GM18868 (cell line): Measurements from ENCODE around the gene PCDHGC5.

ENCODE experiments used
- ATAC-seq: cut with Tn5 transposase; IDR thresholded peaks from one replicate; pipeline ENCODE4 v1.9.1; 2021; ENCODE audit warnings: mild to moderate bottlenecking, moderate library complexity; ENCODE audit not compliant: unreplicated experiment

PCDHGC5 gene

GRCh38 chr5:141512390-141512910, 23.6 kb downstream of the PCDHGC5 start:
- ATAC-seq, result no peak

- no peak for ATAC-seq
Measured at GRCh38 chr5:141512911-141513626, 24.2 kb downstream of the PCDHGC5 start.

- peak; percentile 51 for ATAC-seq
Measured at GRCh38 chr5:141513627-141514329, 24.9 kb downstream of the PCDHGC5 start.

- peak; percentile 9 for ATAC-seq
Measured at GRCh38 chr5:141514330-141515133, 25.7 kb downstream of the PCDHGC5 start.

GRCh38 chr5:141515141-141515540, 26.3 kb downstream of the PCDHGC5 start:
- ATAC-seq, result no peak

GRCh38 chr5:141515946-141516671, 27.2 kb downstream of the PCDHGC5 start:
- ATAC-seq, result no peak

GRCh38 chr5:141516672-141517025, 27.8 kb downstream of the PCDHGC5 start:
- no peak for ATAC-seq

- ATAC-seq, result no peak
Measured at GRCh38 chr5:141517312-141517711, 28.4 kb downstream of the PCDHGC5 start.

- ATAC-seq, result no peak
Measured at GRCh38 chr5:141517880-141518617, 29.2 kb downstream of the PCDHGC5 start.

GRCh38 chr5:141518618-141519015, 29.7 kb downstream of the PCDHGC5 start:
- no peak for ATAC-seq

GRCh38 chr5:141519605-141520565, 31.0 kb downstream of the PCDHGC5 start:
- ATAC-seq, result no peak

- no peak for ATAC-seq
Measured at GRCh38 chr5:141521244-141521781, 32.4 kb downstream of the PCDHGC5 start.

GRCh38 chr5:141522301-141522700, 33.4 kb downstream of the PCDHGC5 start:
- ATAC-seq, result no peak

GRCh38 chr5:141523991-141524390, 35.1 kb downstream of the PCDHGC5 start:
- ATAC-seq, result no peak

- peak; percentile 50 for ATAC-seq
Measured at GRCh38 chr5:141524604-141525597, 36.0 kb downstream of the PCDHGC5 start.

- no peak for ATAC-seq
Measured at GRCh38 chr5:141525653-141526052, 36.8 kb downstream of the PCDHGC5 start.

- no peak for ATAC-seq
Measured at GRCh38 chr5:141527426-141527825, 38.5 kb downstream of the PCDHGC5 start.
